HS-27A (cell line): ENCODE data around the gene PRDM16.

Experiments
- DNase-seq: peaks from one replicate; pipeline ENCODE4 v3.0.0-alpha.2; 2012; ENCODE audit warnings: low read depth, missing footprints

Gene PRDM16

DNA sequence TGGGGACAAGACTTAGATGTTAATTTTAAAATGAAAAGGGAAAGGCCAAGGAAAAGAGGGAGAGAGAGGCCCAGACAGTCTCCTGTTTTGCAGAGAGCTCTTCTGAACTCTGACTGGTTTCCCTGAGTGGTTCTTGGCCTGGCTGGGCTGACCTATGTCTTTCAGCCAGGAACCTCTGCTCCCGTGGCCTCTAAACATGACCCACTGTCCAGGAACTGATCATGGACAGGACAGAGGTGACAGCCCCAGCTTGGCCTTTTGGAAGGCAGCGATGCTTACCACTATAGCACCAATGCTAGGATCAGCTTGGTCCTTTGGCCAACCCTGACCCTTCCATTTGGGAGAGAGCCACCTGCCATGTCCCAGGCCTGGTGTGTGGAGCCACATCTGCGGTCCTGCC is 55.2 kb downstream of the PRDM16 start:
- DNase-seq = no peak

DNA sequence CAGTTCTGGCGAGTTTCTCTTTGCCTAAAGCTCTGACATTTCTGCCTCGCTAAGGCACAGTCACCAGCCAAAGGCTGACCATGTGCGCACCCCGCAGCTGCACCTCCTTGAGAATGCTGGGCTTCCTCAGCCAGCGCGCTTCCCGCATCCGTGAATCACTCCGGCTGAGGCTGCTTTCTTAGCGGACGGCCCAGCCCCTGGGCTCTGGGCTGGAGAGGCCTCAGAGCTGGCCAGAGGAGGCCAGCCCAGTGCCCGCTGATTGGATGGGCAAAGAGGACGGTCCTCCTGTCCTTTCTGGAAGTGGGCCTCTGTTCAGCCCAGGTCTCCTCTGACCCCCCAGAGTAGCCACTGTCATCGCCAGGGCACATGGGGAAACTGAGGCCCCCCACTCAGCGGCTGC is 56.1 kb downstream of the PRDM16 start:
- DNase-seq = no peak

DNA sequence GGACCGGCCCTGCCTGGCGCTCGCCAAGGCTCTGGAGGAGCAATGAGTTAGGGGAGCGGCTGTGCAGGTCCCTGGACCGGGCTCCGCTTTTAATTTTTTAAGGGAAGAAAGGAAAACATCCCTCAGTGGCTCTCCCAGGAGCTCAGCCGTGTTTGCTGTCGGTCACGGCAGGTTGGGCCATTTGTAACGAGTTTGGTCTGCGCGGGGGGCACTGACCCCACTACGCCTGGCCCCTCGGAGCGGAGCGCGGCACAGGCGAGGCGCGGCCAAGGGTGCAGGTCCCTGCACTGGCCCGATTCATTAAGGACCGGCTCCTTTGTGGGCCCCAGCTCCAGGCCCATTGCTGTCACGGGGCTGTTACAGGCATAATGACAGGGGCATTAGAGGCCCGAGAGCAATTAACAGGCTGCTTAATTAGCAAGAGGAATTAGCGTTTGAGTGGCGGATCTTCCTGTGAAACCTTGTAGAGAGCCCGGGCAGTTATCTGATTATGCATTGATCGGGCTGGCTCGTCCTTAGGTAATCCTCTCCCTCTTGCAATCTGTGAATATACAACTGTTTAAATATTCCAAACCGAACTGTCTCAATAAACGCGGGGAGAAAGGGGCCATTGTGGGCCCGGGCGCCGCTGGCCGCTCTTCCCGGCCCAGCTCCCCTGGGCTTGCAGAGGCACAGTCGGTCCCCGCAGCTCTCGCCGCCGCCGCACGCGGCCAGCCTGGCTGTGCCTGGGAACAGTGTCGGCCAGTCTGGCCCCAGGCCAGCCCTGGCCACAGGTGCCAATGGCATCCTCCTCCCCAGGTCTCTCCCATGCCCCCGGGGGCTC is 56.8 kb downstream of the PRDM16 start:
- DNase-seq = no peak

DNA sequence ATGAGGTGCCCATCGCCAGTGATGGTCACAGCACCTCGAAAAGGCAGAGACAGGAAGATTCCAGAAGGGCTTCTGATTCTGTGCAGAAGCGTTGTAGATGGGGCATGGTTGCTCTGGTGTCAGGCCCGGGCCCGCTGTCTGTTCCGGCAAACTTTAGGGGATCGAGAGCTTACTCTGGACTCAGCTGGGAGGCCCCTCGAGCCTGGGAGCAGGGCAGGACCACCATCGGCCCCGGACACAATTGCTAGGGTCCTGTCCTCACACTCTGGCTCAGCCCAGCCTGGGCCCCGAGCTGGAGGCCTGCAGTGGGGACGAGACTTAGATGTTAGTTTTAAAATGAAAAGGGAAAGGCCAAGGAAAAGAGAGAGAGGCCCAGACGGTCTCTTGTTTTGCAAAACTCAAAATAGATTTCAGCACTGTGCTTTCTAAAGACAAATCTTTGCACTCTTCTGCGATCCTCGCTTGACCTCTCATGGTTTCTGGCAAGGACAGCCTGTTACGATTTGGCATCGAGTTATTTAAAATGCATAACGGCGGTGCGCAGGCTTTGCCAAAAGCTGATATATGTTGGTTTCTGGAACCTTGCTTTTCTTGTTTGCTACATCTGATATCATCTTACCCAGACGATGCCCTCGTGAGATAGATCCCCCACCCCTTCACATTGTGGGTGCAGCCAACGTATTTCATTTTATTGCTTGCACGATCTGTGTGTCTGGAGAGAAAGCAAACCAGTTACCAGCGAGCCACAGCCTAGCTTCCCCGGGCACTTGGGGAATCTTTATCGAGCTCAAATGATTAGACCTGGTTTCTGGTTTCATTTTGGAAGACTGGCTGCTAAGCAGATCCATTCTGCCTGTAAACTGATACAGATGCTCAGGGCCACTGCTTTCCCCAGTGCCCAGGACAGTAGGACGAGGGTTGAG is 58.0 kb downstream of the PRDM16 start:
- no peak for DNase-seq

DNA sequence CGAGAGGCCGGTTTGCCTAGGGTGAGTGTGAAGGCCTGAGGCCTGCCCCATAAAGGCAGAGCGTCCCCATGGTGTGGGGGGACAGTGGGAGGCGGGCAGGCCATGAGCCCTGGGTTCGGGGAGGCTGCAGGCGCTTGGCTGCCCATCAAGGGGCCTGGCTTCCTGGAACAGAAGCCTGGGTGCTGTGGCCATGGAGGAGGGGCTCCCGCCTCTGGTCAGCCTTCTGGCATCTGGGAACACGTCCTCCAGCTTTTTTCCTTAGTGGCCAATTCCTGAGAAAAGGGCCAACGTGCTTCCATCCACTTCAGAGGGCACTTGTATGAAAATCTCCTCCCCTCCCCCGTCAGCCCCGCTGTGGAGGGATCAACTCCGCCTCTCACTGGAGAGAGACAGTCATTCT is 58.7 kb downstream of the PRDM16 start:
- DNase-seq = no peak

DNA sequence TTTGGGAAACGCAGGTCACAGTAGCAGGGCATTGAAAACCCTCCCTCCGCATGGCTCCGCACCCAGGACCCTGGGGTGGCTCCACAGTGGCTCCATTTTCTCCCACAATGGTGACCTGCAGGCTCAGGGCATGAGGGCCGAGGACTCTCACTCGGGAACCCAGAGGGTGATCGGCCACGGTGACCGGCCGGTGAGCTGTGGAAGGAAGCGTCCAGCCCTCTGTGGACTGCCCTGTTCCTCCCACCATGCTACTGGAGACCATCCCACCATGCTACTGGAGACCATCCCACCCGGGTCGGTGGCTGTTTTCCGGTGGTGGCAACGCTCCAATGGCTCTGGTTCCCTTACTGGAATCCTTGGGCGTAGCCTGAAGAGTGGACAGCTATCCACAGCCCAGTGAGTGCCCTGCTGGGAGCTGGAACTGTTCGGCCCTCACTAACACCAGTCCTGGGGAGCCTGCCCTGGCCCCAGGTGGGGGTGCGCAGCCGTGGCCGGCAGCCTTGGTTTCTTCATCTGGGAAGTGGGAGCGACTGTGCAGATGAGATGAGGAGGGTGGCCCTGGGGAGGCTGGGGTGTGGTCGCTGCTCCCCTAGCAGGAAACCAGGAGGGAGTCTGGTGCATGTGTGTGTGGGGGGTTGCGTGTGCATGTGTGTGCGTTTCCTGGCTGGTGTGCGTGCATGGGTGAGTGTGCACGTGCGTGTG is 59.6 kb downstream of the PRDM16 start:
- DNase-seq = no peak

DNA sequence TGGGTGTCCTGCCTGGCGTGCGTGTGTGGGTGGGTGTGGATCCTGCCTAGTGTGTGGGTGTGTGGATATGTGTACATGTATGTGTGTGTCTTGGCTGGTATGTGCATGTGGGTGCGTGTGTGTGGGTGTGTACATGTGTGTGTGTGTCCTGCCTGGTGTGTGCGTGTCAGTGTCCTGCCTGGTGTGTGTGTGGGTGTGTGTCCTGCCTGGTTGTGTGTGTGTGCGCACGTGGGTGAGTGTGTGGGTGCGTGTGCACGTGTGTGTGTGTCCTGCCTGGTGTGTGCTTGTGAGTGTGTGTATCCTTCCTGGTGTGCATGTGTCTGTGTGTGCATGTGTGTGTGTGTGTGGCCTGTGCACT is 60.1 kb downstream of the PRDM16 start:
- DNase-seq = no peak

DNA sequence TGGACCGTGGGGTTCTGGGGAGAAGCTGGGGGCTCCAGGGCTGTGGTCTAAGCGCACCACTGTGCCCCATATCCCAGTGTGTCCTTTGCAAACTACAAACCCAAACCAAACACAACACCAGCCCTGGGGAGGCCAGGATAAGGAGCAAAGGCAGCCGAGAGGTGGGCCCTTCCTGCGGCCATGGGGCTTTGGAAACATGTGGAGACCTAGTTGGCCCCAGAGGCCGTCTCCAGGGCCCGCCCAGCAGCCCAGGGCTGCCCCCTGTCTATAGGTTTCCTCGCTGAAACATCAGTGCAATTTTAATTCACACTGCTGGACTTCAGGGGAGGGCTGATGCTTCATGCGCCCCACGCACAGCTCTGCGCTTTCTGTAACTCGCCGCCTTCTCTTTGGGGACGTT is 61.3 kb downstream of the PRDM16 start:
- no peak for DNase-seq

DNA sequence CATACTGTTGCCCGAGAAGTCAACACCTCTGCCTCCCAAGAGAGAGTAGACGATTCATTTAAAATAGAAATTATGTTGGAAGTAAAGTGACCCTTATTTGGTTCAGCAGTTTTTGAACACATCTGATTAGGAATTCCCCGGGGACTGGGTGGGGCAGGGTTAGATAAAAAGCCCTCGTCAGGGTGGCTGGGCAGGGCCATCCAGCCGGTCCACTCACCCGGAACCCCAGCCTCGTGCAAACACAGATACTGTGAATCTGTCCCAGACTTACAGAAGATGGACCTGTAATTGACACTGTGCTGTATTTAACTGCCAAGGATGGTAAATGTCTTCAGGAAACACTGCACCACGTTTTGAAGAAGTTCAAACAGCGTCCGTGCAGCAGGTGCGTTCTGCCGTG is 63.7 kb downstream of the PRDM16 start:
- no peak for DNase-seq

DNA sequence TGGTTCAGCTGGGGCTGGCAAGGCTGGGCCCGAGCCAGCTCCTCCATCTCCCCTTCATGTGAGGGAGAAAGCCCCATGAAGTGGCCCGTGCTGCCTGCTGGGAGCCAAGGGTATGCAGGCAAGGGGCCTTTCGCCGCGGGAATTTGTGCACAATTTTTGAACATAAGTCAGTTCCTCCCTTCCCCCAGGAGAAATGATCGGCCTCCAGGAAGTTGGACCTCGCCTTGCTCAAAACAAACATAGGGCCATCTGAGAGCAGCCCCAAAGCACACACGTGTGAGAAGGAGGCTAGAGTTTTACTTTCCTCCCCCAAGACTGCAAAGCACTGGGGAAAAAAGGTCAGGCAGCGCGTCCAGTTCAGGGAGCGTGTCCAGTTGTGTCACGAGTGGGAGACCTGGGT is 64.7 kb downstream of the PRDM16 start:
- DNase-seq = no peak

DNA sequence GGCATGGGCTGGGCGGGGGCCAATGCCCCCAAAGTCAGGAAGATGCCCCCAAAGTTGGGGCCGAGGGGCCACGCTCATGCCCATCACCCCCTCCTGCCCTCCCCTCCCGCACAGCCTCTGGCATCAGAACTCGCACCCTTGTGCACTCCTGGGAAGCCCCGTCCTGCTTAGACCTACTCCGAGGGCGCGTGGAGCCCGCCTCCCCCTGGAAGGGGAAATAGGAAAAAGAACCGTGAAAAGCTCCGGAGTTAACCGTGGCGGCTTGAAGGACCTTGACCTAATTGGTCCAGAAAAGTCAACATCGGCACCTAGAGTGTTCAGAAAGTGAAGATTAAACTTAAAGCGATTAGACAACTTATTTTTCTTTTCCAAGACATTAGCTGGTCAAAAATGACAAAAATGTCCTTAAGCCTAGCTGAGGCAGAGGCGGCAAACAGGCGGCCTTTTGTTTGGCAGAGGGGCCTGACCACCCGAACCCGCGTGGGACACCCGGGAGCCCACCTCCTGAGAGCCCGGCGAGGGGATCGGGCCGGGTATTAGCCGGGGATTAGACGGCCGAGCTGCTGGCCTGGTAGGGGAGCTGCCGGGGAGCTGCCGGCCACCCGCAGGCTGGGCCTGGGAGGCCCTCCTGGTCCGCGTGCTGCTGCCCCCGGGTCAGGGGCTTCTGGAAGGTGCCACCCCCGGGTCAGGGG is 65.5 kb downstream of the PRDM16 start:
- DNase-seq = no peak

DNA sequence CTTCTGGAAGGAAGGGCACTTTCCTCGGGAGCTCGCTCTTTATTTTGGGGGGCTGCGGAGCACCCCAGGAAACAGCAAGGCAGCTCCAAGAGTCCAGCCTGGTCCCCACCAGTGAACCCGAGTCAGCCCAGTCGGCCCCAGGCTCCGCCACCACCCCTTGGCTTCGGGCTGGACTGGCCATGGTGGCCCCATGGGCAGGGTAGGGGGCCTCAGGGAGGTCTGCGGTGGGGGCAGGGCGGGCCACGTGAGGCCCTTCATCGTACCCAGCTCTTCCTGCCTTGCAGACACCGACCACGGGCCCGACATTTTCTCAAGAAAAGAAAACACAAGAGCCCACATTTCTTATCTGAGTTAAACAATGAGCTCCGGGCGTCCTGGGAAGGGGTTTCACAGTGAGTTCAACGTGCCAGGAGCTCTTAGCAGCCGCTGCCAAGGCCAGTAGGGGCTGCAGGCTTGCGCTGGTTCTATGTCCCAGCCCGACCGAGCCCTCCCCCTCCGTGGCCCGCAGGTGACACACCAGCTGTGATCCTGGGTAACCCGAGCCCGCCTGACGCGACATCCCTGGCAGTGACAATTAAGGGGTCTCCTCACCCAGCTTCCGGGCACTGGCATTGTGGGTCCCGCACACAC is 66.2 kb downstream of the PRDM16 start:
- DNase-seq = no peak

DNA sequence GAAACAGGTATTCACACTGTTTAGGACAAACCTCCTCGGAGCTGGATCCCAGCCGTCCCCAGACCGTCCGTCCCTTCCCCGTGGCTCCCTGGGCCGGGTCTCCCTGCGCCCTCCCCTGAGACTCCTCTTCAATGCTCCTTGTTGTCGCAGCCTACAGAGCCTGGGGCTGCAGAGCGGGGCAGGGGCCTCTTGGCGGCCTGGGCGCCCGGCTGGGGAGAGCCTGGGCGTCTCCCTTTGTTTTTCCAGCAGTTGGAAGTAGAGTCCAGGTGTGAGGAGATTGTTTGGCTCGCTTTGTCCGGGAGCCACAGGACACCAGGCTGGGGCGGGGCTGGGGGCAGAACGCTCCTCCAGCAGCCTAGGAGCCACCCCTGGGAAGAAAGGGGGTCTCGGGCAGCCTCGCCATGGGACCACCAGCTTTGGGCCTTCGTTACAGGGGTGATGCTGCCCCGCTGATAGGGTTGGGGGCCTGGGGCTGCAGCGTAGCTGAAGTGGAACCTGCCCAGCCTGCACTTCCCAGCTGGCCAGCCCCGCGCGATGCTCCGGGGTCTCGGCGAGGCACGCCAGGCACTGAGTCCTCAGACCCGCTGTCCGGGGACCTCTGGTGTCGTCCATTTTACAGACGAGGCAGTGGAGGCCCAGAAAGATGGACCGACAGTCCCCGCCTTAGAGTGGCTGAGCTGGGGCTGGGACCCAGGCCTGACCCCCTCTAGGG is 66.9 kb downstream of the PRDM16 start:
- DNase-seq = no peak

DNA sequence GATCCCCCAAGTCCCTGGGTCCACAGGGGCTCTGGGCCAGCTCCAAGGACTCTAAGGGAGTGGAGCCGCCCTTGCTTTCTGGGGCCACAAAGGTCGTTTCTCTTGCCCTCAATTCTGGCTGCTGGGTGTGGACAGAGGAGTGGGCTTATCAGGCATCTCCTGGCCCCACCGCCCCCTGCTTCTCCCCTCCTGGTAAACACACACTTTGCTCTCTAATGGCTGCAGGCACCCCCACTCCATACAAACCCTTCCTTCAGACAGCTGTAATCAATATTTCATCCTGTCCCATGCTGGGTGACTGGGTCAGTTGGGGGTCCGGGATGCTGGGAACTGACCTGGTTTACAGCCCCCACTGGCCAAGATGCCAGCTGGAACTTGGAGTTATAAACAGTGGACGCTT is 67.5 kb downstream of the PRDM16 start:
- no peak for DNase-seq

DNA sequence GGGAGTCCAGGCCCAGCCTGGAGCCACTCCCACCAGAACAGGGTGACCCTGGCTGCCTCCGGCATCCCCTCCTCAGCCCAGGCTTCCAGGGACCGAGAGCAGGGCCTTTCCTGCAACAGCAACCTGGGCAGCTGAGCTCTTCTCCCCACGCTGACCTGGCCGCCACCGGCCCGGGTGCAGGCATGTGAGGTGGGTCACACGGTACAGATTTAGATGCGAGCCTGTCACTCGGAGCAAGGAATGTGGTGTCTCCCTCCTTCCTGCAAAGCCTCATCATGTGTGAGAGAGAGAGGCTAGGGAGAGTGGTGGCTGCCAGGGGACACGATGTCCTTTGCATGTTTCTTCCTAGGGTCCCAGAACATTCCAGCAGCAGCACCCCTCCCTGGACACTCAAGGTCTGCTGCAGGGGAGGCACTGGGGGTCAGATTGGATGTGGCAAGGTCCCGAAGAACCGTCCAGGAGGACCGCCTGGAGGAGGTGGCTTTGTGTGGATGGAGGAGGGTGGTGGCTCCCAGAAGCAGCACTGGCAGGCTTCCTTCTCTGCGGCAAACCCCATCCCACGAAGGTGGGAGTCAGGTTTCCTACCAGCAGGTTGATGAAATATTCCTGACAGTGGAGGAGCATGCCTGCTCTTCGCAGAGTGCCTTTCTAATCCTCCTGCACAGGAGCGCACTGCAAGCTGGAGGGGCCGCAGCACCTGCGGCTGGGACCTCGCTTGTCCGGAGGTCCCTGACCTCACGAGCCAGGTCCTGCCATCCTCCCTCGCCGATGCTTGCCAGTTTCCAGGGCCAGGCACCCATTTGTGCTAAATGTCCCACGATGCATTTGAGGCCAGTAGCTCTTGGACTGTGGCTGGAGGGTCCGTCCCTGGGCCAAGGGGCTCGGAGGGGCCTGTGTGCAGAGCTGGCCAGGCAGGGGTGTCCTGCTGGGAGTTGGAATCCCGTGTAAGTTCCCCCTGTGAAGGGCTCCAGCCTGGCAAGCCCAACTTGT is 68.4 kb downstream of the PRDM16 start:
- DNase-seq = no peak

DNA sequence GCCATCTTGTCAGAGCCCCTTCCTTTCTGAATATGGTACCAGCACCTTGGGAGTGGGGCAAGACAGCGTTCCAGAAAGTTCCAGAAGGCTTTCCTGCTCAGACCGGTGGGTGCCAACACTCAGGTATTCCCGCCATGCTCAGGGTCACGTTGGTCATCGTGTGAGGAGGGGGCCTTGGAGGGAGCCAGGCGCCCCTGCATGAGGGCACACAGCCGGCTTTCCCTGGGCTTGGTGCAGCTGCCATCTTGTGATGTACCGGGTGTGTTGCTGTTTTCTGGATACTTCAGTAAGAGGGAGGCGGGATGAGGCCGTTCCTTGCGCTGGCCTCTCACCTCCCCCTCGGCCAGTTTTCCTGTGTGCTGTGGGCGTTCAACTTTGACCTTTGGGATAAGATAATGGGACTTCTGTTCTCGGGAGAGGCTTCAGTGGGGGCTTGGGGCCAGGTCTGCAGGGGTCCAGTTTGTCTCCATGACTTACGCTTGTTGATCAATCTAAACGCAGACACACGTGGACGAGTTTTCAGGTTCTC is 69.7 kb downstream of the PRDM16 start:
- DNase-seq = no peak

DNA sequence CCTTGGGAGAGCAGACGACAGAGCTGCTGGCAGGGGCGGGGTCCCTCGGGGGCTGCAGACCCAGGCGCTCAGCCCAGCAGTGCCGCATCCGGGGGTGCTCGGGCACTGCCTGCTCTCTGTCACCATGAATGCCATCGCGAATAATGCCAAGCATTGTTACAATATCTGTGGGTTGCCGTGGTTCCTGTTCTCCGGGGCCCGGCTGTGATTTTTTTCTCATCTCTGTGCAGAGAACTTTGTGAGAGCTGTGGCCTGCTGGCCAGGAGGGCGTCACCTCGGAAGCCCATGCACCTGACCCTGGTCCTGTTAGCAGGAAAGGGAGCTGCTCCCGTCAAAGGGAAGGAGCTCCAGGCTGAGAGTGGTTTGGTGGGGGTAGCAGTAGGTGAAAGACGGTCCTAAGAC is 70.4 kb downstream of the PRDM16 start:
- no peak for DNase-seq

DNA sequence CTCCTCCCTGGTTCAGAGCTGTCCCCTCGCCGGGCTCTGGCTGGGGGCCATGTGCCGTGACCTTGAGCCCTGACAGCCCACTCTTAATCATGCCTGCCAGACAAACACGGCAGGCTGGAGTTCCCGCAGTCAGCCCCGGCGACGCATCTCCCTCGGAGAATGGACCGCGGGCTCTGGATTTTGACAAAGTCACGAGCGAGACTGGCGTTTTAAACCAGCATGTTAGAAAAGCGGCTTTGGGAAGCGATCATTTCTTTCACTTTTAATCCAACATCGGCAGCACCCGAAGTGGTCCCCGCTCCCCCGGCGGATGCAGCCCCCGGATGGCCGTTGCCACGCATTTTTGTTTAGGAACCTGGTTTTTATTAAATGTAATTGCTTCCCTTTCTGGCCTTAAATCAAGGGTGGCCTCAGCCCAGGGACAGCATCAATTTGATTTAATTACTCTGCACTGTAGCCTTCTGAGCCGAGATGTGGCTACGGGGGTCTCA is 70.9 kb downstream of the PRDM16 start:
- DNase-seq = no peak

DNA sequence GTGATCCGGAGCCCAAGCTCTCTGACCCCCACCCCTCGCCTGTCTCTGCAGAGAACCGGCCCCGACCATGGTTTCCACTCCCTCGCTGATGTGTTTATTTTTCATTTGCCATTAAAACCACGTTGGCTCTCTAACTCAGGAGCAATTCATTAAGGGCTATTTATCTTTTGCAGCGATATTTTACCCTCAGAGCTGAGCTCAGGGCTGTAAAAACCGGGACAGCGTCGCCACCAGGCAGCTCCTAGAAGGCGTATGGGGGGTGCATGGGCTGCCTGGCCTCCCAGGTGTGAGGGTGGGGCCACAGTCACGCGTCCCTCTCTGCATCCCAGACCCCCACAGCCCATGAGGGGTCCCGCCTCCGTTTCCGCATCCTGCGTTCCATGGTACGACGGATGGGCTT is 71.4 kb downstream of the PRDM16 start:
- no peak for DNase-seq
